Uterus (tissue), 2 donors: ENCODE measurements around the gene KIAA0825.

Source experiments
- POLR2A ChIP-seq, 2 donors: fragments of 450-650 bp; IDR thresholded peaks; one replicate each; pipeline ENCODE4 v1.6.1; 2016; ENCODE audit warnings: antibody characterized with exemption in 2 of 2, mild to moderate bottlenecking in 1 of 2, moderate library complexity in 1 of 2
- TF ChIP-seq, protein P1 (sequence below), 4 experiments: fragments of 200-600 bp in 2 of 4; fragments of 450-650 bp in 2 of 4; sonication (generic) in 2 of 4; IDR thresholded peaks; one replicate each; pipeline ENCODE4 v1.5.1; 2016 to 2019; ENCODE audit warnings: antibody characterized with exemption in 4 of 4, mild to moderate bottlenecking in 2 of 4, moderate library complexity in 1 of 4

DNA sequence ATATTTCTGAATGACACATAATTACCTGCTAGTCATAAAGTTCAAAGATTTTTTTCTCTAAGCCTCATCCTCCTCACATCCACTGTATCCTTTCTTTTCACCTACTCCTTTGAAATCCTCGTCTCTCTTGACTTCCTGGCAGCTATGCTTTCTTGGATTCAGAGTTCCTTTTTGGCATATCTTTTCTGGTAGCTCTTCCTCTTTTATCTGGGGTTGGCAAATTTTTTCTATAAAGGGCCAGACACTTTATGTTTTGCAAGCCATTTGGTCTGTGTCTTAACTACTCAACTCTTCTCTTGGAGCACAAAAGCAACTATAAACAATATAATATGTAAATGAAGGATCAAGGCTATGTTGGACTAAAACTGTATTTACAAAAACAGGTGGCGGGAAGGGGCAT is 197.5 kb downstream of the KIAA0825 start:
- no peak for TF ChIP-seq POLR2A (IDR thresholded peaks at IDR 0.05)
- TF ChIP-seq, protein P1, sequence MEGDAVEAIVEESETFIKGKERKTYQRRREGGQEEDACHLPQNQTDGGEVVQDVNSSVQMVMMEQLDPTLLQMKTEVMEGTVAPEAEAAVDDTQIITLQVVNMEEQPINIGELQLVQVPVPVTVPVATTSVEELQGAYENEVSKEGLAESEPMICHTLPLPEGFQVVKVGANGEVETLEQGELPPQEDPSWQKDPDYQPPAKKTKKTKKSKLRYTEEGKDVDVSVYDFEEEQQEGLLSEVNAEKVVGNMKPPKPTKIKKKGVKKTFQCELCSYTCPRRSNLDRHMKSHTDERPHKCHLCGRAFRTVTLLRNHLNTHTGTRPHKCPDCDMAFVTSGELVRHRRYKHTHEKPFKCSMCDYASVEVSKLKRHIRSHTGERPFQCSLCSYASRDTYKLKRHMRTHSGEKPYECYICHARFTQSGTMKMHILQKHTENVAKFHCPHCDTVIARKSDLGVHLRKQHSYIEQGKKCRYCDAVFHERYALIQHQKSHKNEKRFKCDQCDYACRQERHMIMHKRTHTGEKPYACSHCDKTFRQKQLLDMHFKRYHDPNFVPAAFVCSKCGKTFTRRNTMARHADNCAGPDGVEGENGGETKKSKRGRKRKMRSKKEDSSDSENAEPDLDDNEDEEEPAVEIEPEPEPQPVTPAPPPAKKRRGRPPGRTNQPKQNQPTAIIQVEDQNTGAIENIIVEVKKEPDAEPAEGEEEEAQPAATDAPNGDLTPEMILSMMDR (IDR thresholded peaks at IDR 0.05) = no peak
